NOMO-1 treated with DMSO at 0.1 percent for 48 hours (cell line): ENCODE data around the gene PDLIM1.

Source experiments
- DNase-seq: peaks from one replicate; lab custom pipeline; 2025; ENCODE audit not compliant: unreplicated experiment; lab: John Stamatoyannopoulos, UW

The PDLIM1 gene

DNA sequence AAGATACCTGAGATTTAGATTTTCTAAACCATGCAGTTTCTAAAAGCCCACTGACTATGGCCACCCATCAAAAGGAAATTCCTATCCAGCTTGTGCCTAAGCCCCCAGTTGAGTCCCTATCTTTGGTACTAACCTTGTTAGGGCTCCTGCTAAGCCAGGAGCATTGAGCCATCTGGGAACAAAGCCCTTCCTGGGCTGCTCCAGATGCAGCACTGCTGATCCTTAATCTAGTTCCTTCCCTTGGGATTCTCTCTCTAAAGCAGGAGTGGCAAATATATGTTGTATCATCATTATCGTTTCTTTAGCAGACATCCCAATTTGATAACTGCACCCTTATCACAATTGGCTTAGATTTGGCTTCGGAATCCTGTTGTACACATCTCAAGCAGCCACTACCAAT, 24.7 kb upstream of the PDLIM1 start:
- no peak for DNase-seq

DNA sequence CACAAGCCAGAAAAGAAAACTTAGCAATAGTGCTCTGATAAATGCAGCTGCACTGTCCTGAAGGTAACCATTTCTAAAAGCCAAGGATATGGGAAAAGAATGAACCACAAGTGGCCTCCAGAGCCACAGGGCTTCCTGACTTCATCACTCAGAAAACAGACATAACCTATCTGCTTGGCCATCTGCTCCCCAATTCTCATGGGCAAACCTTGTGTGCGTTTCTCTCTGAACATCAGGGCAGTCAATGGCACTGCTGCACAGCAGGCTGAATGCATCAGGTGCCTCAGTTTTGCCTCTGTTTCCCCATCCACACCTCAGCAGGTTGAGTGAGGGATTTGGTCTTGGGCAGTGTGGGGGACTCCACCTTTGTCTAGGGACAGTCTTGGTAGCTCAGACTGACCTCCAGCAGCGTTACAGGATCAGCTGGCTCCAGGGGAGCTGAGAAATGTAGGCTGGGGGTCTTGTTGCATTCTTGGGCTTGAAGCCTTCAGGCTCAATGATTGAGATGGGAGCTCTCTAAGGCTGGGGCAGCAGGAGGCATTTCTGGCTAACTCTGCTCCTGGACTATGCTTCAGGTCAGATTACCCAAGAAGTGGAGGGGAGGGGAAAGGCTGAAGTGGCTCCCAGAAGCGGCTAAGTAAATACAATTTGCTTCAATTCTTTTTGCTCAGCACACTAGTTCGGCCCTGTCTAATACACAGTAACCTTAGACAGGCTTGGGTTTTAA, 23.6 kb upstream of the PDLIM1 start:
- DNase-seq, result no peak

DNA sequence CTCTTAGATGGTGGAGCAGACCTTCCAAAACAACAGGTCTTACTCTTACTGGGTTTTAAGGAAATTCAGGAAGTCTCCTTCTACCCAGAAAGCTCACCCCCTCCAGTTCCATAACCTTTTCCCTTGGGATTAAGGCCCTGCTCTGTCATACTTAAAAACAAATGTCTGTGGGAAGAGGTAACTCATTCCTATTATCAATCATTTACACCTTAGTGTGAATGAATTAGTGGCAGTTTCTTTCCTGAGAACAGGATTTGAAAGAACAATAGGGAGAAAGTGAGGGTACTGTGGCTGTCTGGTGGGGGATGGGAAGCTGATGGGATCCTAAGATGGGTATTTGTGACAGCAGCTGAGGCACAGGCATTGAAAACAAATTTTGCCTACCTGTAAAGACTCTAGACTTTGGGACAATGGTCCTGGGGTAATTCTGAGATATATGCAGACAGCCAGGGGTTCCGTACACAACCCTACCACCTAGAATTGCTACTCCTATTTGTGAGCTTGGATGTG, 22.2 kb upstream of the PDLIM1 start:
- DNase-seq, result no peak

DNA sequence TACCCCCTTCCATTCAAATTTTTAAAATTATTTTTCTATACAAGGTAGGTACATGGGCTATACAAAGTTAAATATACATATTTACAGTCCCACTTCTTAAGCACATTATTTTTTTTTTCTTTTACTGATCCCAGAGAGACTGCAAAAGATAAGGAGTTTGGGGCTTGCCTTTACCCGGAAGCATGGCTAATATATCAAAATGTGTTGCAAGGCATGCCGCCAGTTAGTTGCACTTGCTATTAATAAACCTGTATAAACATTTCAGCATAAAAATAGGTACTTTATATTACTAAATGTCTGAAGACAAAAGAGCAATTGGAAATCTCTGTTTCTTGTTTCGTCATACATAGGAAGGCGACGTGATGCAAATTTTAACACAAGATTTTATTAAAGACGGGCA, 21.5 kb upstream of the PDLIM1 start:
- DNase-seq, result peak; percentile 72

DNA sequence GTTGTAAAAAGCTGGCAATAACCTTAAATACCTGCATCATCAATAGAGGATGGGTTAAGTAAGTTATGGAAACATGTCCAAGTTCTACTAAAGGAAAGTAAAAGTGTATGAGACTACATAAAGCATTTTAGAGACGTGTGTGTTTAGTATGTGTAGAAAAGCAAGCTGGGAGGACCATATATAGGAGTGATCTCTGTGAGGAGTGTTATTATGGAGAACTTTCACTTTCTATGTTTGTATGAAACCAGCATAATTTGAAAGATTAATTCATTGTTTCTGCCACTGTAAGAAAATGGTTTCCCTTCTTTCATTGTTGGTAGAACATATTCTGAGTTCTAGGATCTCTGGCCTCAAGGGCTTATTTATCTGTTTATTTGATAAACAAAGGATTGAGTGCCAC, 19.2 kb upstream of the PDLIM1 start:
- DNase-seq, result peak; percentile 32

DNA sequence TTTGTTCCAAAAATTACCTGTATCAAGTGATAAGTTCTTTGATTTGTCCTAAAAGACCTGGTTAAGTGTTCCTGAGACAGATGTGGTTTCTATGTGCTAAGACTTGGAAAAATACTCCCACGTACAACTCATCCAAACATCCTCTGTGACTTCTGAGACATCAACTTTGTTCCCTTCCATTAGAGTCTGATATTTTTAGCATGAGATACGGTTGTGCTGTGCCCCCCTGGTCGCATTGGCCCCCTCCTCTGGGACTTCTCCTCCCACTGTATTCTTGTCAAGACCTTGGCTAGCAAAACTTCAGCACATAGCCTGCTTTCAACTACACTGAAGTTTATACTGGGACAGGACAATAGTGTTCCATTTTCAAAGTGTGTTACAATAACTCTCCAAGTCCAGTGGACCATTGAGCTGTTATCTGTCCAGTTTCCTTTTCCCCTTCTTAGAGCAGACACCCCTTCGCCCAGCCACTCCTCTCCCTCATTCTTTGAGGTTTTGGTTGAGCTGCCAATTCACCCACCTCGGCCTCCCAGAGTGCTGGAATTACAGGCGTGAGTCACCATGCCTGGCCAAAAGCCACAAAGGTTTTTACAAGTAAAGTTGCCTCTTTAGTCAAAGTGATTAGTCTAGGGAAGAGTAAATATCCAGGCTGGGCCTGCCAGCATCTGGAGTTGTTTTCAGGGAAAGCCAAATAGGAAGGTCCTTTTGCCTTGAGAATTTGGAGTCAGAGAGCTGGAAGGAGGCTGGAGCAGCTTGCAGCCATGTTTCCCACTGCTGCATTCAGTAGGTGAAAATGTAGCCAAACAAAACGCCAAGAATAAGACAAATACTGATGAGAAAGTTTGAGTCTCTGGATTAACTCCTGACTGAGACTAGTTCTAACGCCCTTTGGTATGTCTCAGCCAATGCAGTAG, 17.8 kb upstream of the PDLIM1 start:
- DNase-seq, result peak; percentile 45

DNA sequence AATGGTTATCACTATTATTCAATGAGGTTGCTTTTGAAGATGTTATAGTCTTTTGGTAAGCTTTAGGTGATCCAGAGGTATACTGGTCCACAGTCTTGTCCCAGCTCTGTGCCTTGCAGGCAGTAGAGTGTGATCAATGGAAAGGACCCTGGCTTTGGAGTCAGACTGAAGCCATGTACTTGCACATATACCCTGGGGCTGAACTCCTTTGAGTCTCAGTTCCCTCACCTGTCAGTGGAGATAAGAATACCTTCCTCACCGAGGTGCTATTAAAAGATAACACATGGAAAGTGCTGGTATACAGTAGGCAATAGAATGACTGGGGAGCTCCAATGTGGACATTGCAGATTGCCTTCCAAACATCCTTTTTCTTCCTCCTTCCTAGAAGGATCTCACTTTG, 16.0 kb upstream of the PDLIM1 start:
- DNase-seq, result no peak

DNA sequence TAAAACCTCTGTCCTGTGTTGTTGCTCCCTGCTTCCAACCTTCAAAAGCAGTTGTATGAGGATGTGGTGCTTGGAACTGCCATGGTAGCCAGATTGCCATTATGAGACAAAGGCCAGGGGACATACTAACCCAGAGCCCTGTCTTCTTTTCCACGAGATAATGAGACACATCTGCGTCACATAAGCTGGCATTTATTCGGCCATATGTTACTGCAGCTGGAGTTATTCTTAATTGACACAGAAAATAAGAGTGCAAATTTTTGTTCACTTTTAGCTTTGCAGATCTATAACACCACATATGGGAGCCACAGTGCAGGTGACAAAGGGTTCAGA, 15.5 kb upstream of the PDLIM1 start:
- DNase-seq, result no peak

DNA sequence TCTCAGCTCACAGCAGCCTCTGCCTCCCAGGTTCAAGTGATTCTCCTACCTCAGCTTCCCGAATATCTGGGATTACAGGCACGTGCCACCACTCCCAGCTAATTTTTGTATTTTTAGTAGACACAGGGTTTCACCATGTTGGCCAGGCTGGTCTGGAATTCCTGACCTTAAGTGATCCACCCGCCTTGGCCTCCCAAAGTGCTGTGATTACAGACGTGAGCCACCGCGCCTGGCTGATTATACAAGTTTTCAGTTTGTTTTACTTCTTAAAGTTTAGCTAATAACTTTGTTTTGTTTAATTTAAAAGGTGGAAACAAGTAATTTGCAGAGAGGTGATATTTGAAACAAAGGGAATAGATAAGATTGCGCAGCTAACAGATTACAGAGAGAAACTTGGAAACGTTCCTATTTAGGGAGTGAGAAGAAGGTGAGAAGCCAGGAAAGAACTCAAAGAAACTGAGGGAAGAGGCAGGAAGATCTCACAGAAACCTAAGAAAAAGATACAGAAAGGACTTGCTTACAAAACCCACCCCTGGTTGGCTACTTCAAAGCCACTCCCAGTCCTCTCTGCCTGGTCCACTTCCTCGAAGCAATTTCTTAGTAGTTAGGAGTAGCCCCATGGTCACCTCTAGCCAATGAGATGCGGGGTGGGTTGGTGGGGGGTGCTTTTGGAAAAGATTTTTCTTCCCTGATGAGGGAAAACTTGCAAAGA, 15.0 kb upstream of the PDLIM1 start:
- DNase-seq, result no peak

DNA sequence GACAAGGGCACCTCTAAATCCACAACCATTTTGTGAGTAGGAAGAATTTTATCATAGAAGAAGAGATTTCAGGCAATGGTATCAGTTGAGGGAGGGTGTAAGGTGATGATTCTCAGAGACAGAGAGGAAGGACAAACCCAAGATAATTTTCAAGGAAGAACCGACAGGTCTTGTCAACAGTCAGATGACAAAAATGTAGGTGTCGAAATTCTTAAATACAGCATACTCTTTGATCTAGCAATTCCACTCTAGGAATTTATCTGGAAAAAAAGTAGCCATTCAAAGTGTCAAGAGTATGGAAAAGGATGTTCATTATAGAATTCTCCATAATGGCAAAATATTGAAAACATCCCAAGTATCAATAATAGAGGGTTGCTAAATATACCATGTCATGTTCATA, 14.2 kb upstream of the PDLIM1 start:
- no peak for DNase-seq

DNA sequence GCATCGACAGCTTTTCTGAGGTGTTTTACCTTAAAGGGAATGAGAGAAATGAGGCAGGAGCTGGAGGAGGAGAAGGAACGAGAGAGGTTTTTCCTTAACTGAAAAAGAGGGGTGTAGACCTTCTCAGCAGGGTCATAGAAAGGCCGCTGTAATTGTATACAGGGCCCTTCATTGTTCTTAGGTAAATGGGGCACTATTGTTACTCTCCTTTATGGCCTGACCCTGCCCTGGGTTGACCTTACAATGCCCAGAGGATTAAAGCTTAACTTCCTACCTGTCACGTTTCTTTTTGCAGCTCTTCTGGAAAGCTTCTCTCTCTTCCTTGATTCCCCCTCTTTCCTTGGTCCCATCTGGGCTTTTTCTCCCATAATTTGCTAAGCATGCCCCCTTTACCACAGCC, 13.7 kb upstream of the PDLIM1 start:
- DNase-seq, result no peak

DNA sequence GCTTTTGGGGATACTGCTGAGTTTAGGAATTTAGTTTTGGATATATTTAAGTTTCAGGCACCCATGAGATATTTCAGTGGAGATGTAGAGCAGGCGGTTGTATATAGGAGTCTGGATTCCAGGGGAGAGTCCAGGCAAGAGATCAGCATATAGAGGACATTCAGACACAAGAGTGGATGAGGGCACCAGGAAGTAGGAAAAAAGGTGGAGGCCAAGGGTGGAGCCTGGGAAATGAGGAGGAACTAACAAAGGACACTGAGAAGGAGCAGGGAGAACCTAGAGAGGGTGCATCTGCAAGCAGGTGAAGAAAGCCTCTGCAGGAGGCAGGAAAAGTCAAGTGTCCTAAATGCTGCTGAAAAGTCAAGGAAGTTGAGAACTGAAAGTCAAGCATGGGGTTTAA, 13.1 kb upstream of the PDLIM1 start:
- no peak for DNase-seq

DNA sequence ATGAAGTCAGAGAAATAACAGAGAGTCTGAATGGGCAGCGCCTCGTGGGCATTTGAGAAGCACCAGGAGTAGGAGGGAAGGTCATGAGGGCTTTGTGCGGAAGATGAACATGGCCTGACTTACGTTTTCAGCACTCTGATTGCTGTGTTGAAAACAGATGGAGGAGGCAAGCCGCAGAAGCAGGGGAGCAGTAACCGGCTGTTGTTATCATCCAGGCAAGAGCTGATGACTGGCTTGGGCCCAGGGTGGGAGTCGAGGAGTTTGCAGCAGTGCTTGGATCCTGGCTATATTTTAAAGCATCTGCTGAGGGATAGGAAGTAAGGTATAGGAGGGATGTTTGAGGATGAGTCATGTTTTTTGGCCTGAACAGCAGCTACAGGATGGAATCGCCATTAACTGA, 12.7 kb upstream of the PDLIM1 start:
- DNase-seq, result no peak

DNA sequence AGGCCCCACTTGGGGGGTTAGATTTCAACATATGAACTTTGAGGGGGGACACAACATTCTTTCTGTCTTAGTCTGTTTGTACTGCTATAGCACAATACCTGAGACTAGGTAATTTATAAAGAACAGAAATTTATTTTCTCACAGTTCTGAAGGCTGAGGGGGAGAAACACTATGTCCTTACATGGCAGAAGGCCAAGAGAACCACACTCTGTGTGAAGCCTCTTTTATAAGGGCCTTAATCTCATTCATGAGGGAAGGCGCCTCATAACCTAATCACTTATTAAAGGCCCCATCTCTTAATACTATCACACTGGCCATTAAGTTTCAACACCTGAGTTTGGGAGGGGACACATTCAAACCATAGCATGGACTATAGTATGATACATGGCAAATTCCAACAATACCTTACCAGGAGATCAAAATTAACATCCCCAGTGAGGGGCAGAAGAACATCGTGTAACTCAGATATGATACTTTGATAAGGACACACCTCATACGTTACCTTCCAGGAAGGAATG, 9.3 kb upstream of the PDLIM1 start:
- DNase-seq, result no peak

DNA sequence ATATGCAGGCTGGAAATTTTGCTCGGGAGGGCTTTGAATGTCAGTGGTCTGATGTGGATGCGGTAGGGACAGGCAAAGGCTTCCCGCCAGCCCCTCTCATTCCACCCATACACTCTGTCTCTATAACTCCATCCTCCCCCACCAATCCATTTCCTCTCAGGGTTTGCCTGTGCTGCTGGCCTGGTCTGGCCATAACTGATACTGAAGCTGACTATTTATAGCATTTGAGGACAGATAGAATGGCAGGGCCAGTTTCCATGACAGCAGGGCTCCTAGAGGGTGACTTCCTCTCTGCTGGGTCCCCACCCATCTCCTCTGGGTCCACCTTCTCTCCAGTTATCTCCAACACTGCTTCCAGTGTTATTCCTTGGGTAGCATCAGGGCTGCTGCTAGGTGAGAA, 6.6 kb upstream of the PDLIM1 start:
- peak; percentile 14 for DNase-seq

DNA sequence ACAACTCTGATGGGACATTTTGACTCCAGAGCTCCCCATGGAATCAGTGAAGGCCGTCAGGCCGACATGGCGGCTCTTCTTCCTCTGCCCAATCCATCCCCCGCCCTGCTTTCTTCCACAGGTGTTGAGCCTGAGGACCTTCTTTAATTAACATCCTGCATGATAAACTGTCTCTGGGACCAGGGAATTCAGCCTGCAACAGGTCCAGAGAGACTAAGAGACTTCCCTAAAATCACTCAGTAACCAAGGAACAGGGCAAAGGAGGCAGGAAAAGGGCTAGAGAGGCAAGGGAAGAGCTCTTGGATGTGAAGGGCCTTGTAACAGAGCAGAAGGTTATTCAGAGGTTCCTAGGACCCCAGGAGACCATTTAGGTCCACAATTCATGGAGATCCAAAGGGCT, 6.0 kb upstream of the PDLIM1 start:
- DNase-seq, result no peak

DNA sequence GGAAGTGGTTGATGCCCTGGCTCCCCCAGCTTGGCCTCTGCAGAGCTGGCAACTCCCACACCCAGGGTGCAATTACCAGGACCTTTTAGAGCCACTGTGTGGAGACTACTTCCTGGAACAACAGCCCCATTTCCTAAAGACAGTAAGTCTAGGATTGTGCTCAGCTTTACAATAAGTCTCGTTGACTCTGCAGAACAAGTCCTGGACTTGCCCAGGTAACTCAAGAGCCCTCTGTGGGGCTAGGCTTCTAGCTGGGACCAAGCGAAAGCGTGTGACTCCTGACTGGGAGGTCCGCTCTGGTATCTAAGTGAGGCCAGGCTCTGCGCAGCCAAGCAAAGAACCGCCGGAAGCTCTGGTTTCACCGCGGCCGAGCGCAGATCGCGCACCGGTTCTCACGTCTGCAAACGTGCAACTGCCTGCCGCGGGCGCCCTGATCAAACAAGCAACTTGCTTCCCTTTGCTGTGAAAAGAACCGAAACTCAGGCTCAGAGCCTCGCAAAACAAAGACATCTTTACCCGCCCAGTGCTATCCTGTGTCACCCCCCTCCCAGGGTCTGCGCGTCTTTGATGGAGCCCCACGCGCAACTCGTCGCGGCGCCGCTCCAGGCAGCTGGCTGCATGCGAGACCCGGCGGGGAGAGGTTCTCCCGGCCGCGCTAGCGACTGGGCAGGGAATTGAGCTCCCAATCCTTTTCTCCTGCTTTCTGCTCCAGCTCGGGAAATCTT, 4.4 kb upstream of the PDLIM1 start:
- peak; percentile 86 for DNase-seq

DNA sequence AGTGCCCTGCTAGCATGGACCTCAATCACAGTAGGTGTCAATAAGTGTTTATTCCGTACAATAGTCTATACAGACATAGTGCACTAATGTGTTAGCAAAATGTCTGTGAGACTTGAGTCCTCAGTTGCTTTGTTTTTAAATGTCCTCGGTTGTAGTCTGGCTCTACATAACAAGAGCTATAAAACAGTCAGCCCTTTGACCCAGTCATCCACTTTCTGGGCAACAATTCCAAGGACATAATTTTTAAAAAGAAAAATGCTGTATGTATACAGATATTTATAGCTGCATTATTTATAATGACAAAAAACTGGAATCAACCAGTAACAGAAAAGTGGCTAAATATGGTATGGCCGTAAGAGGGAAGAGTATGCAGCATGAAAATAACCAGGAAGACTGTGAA, 2.8 kb upstream of the PDLIM1 start:
- DNase-seq, result no peak

DNA sequence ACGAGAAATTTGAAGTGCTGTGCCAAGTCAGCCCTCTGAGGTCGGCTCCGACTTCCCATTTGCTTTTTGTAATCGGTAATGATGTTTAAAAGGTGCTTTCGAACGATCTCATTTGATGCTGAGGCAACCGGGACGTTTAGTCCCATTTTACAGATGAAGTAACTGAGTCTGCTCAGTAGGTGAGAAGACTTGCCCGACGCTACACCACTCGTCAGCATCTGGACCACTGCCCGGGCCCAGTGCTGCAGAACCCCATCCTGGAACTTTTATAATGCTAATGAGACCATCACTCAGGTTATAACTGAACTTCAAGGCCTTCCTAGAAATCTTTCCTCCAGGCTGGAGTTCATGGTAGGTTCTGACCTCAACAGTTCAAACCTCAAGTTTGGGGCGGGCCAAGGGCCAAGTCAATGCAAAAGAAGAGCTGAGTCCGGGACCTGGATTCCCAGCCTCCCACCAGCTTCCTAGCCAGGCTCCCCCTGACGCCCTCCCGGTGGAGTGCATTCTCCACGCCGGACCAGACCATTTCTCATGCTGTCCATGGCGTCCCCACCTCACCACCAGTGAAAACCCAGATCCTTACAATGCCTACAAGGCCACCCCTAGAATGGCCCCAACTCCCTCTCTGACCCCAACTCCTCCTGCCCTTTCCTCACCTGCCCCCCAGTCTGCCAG, 699 bp upstream of the PDLIM1 start:
- peak; percentile 45 for DNase-seq

DNA sequence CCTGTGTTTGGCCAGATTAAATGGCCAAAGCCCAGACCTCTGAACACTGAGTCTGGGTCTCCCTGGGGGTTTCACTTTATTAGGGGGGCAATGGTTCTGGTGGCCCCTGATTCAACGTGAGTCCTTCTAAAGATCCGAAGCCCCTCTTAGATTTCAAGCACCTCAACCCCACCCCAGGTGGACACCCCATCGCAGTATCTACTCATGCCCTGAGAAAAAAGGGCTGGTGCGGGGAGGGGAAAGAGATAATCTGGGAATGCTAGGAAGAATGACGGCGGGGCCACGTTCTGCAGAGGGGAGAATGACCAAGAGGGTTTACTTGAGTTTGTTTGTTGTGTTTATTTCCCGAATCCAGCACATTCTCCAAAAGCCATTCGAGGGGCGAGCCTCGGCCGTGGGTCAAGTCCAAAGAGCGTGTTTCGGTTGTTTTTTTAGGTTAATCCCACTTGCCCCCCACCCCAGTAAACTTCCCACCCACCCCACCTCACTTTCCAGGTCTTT, 832 bp downstream of the PDLIM1 start:
- DNase-seq, result no peak
